Breast epithelium (tissue), 3 donors: ENCODE data around the gene KRABD2.

Source experiments
- POLR2A ChIP-seq: fragments of 450-650 bp; IDR thresholded peaks from one replicate; pipeline ENCODE4 v1.6.1; 2016; ENCODE audit warnings: antibody characterized with exemption, mild to moderate bottlenecking, moderate library complexity
- POLR2AphosphoS5 ChIP-seq, 3 donors: sonication (generic); formaldehyde crosslinking; IDR thresholded peaks; one replicate each; pipeline ENCODE4 v1.6.1; 2017; ENCODE audit warnings: antibody characterized with exemption in 3 of 3
- TF ChIP-seq, protein P1 (sequence below), 3 donors: fragments of 450-650 bp; IDR thresholded peaks; one replicate each; pipeline ENCODE4 v1.5.1; 2016 to 2017; ENCODE audit warnings: antibody characterized with exemption in 3 of 3, mild to moderate bottlenecking in 3 of 3, moderate library complexity in 3 of 3

DNA sequence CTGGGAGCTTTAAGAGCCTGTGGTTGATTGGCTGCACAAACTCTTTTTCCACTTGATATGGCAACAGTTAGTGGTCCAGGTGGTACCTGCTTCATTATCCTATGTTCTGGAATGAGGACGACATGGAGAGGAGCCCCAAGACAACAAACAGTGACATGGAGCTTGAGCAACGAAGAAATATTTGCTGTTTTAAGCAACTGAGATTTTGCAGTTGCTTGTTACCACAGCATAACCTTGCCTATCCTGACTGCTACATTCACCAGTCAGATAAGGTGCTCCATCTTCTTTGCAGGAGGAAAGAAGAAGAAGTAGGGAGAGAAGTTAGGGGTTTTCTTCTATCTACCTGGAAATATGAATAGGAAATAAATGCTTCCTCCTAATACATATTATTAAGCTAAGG lies 44.4 kb downstream of the KRABD2 start:
- TF ChIP-seq POLR2A (no peak), POLR2AphosphoS5 (IDR thresholded peaks at IDR 0.05) (no peak)
- TF ChIP-seq, protein P1, sequence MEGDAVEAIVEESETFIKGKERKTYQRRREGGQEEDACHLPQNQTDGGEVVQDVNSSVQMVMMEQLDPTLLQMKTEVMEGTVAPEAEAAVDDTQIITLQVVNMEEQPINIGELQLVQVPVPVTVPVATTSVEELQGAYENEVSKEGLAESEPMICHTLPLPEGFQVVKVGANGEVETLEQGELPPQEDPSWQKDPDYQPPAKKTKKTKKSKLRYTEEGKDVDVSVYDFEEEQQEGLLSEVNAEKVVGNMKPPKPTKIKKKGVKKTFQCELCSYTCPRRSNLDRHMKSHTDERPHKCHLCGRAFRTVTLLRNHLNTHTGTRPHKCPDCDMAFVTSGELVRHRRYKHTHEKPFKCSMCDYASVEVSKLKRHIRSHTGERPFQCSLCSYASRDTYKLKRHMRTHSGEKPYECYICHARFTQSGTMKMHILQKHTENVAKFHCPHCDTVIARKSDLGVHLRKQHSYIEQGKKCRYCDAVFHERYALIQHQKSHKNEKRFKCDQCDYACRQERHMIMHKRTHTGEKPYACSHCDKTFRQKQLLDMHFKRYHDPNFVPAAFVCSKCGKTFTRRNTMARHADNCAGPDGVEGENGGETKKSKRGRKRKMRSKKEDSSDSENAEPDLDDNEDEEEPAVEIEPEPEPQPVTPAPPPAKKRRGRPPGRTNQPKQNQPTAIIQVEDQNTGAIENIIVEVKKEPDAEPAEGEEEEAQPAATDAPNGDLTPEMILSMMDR (IDR thresholded peaks at IDR 0.05), result no peak
